Esophagus mucosa (tissue), 1 donor: Measurements from ENCODE around the gene ARL11. TPM values are rescaled to one million over a fixed set of nuclear protein-coding genes. Genes with fewer than 3 reads are reported as not detected.

ENCODE experiments used
- ATAC-seq: fragments of 200-7000 bp; cut with Tn5 transposase; one replicate; pipeline ENCODE4 v1.9.1; 2020
- total RNA-seq: library from RNA; stranded (reverse); gene quantifications from one replicate; pipeline ENCODE4 v1.2.4, GENCODE V29; 2023
- donor health status: DM: yes; HTN: yes; CAD: no.

The ARL11 gene
- total RNA-seq, 1 donor from 2014 or later, result 1.2 TPM

GRCh38 chr13:49649963-49650312, 21.6 kb downstream of the ARL11 start:
- ATAC-seq, result no peak

GRCh38 chr13:49651570-49652354, 23.5 kb downstream of the ARL11 start:
- no peak for ATAC-seq

GRCh38 chr13:49652355-49653305, 24.3 kb downstream of the ARL11 start:
- peak; percentile 34 for ATAC-seq

DNA sequence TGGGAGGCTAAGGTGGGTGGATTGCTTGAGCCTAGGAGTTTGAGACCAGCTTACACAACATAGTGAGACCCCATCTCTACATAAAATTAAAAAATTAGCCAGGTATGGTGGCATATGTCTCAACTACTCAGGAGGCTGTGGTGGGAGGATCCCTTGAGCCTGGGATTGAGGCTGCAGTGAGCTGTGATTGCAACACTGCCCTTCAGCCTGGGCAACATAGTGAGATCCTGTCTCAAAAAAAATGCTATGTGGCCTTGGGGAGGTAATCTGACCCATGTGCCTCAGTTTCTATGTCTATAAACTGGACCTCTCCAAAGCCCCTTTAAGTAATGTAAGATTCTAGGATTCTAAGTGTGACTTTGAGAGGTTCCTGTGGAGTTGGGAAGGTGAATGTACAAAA, 25.2 kb downstream of the ARL11 start:
- no peak for ATAC-seq

DNA sequence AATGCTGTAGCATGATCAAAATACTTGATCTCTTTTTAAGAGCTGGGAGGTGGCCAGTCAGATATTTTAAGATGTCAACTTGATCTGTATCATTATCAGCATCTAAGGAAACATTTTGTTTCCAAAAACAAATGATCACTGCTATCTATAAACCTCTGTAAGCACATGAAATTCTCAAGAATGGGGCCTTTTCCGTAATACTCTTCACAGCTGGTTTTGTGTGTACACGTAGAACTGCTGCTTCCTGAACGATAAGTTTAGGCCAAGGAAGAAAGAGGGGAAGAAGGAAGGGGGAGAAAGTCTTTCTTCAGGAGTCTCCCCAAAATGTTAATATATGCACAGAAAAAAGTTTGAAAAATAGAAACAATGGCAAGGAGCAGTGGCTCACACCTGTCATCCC, 25.7 kb downstream of the ARL11 start:
- no peak for ATAC-seq

GRCh38 chr13:49655906-49656305, 27.6 kb downstream of the ARL11 start:
- peak; percentile 75 for ATAC-seq

- ATAC-seq, result peak; percentile 87
Observed at GRCh38 chr13:49657241-49657641, 28.9 kb downstream of the ARL11 start.

DNA sequence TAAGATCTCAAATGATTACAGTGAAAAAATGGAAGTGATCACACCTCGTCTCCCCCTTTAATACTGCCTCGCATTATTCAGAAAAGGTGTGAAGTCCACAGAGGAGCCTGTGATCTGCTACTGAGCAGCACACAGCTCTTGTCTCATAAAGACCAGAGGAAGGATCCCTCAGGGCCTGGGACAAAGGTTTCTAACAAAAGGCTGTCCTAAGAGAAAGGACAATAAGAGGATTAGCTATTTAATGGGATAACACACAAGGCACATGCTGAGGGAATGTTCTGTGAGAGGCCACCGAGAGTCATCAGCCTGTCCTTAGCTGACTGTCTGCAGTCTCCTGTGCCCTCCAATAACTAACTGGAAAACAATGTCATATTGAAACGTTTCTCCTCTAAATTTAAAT, 36.3 kb downstream of the ARL11 start:
- no peak for ATAC-seq

DNA sequence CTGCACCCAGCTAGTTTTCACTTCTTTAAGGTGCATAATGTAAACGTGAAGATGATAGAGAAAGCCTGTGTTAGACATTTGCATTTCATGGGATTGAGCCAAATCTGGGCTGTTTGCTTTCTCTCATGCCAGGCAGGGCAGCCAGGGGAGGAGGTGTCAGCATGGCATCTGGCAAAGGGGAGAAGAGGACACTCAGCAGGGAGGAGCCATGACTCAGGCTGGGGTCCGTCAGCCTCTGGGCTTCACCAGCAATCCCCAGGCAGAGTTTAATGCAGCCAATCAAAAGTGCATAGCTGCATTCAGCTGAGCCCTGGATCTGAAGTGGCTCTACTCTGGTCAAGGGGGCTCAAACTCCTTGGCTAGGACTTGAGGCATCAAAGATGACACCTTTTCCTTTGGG, 39.5 kb downstream of the ARL11 start:
- peak; percentile 23 for ATAC-seq

DNA sequence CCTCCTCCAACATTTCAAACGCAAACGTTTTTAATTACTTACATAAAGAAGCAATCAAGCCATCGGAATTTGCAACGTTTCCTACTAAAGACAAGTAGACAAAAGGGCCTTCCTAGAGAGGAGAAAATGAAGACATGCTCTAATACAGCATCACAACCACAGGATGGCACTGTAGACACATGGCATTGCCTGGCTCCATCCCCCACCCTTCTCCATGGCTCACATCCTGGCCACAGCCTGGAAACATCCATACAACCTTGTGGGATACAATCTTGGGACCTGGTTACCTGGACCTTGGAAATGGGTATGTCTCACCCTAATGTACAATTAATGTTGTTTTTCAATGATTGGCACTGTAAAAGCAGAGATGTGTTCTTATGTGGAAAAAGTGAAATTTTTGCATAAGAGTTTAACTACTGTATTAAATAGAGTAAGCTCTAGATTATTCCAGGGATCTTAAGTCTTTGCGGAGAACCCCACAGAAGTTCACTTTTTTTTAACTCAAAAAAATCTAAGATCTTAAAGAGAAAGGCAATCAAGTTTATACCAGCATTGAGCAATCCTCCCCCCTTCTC, 41.5 kb downstream of the ARL11 start:
- ATAC-seq, result peak; percentile 85

DNA sequence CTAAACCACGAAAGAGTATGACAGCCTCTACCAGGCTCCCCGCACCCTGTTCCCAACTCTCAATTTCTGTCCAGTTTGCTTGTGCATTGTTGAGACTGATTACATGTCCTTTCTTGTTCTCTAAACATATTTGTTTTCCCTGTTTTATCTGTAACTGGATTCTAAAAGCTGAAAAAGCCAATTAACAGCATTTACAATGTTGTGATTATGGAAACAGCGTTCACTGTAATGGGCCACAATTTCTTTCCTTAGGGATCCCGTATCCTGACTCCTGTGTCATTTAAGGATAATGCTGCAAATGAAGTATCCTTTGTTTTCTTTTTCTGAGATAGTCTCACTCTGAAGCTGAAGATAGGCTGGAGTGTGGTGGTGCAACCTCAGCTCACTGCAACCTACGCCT, 42.5 kb downstream of the ARL11 start:
- ATAC-seq, result no peak

GRCh38 chr13:49676581-49677298, 48.4 kb downstream of the ARL11 start:
- ATAC-seq, result no peak

- no peak for ATAC-seq
Observed at GRCh38 chr13:49678191-49678914, 50.0 kb downstream of the ARL11 start.

DNA sequence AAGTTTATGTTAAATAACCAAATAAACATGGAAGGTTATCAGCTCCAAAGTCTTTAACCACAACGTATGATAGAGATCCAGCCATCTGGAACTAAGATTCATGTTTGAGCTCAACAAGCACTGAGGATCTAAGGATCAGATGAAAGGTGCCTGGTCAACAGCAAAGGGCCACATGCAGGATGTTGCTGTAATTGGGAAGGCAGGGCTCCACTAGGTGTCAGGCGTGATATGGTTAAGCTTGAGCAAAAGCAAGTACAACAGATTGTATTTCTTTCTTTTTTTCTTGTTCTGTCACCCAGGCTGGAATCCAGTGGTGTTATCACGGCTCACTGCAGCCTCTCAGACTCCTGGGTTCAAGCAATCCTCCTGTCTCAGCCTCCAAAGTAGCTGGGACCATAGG, 50.9 kb downstream of the ARL11 start:
- ATAC-seq, result no peak

DNA sequence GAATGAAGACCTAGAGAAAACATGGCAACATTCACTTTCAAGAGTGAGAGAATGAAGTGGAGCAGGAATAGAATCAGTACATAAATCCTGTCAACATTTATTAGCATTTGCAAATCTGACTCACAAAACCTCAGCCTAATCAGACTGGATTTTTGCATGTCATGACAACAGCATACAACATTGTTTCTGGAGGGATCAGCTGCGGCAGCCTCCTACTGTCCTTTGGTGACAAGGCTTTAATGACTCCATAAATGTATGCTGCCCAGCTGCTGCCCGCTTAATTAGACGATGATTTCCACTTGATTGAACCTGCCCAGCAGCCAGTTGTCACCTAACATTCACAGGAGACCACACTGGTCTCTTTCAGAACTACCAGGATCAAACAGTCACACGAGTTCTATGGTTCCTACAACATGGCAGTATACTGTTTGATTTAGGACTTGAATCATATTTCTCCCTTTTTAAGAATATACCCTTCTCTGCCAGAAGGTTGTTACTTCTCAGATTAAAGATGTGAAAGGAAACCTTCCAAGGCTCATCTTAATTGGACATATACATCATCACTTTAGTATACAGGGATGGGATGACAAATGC, 53.6 kb downstream of the ARL11 start:
- ATAC-seq, result peak; percentile 83

Other genes with a start within 250 kb of the ARL11 start
- gene CAB39L, start 184.4 kb upstream of the ARL11 start, total RNA-seq, result 11.8 TPM
- 5.1 TPM for gene SETDB2, start 184.2 kb upstream of the ARL11 start, total RNA-seq
- 21.7 TPM for gene PHF11, start 132.6 kb upstream of the ARL11 start, total RNA-seq
- gene RCBTB1, start 42.9 kb upstream of the ARL11 start, total RNA-seq, result 4.5 TPM
- 81.5 TPM for gene EBPL, start 63.0 kb downstream of the ARL11 start, total RNA-seq
- 24.9 TPM for gene KPNA3, start 164.2 kb downstream of the ARL11 start, total RNA-seq